HG02870 (cell line): ENCODE data around the gene GNAI3.

Experiments
- ATAC-seq: cut with Tn5 transposase; IDR thresholded peaks from one replicate; pipeline ENCODE4 v1.9.1; 2021; ENCODE audit warnings: mild to moderate bottlenecking, moderate library complexity; ENCODE audit not compliant: unreplicated experiment

GNAI3 gene

GRCh38 chr1:109622137-109622892 lies 73.9 kb downstream of the GNAI3 start:
- no peak for ATAC-seq

- no peak for ATAC-seq
Measured at GRCh38 chr1:109622895-109623294, 74.5 kb downstream of the GNAI3 start.

GRCh38 chr1:109623601-109624161 lies 75.3 kb downstream of the GNAI3 start:
- no peak for ATAC-seq

GRCh38 chr1:109624201-109625010 lies 76.0 kb downstream of the GNAI3 start:
- ATAC-seq = no peak

GRCh38 chr1:109625176-109625575 lies 76.8 kb downstream of the GNAI3 start:
- ATAC-seq = no peak

- no peak for ATAC-seq
Measured at GRCh38 chr1:109625601-109626560, 77.5 kb downstream of the GNAI3 start.

- no peak for ATAC-seq
Measured at GRCh38 chr1:109626682-109627408, 78.4 kb downstream of the GNAI3 start.

GRCh38 chr1:109627692-109628399 lies 79.4 kb downstream of the GNAI3 start:
- no peak for ATAC-seq

- no peak for ATAC-seq
Measured at GRCh38 chr1:109628540-109629321, 80.3 kb downstream of the GNAI3 start.

- no peak for ATAC-seq
Measured at GRCh38 chr1:109629372-109630030, 81.1 kb downstream of the GNAI3 start.

- no peak for ATAC-seq
Measured at GRCh38 chr1:109630081-109630897, 81.9 kb downstream of the GNAI3 start.

GRCh38 chr1:109630898-109631512 lies 82.6 kb downstream of the GNAI3 start:
- ATAC-seq = no peak

- no peak for ATAC-seq
Measured at GRCh38 chr1:109631513-109632505, 83.4 kb downstream of the GNAI3 start.

GRCh38 chr1:109632671-109633346 lies 84.4 kb downstream of the GNAI3 start:
- ATAC-seq = no peak

- no peak for ATAC-seq
Measured at GRCh38 chr1:109634292-109634691, 85.9 kb downstream of the GNAI3 start.
